Transverse colon (tissue), 3 donors: ENCODE measurements around the gene MEIKIN.

ENCODE experiments used
- EP300 ChIP-seq: sonication (generic); formaldehyde crosslinking; IDR thresholded peaks from one replicate; pipeline ENCODE4 v1.6.1; 2017; ENCODE audit warnings: antibody characterized with exemption, low read depth
- POLR2A ChIP-seq: fragments of 450-650 bp; IDR thresholded peaks from one replicate; pipeline ENCODE4 v1.6.1; 2016; ENCODE audit warnings: antibody characterized with exemption, mild to moderate bottlenecking, moderate library complexity
- TF ChIP-seq, protein P1 (sequence below), 5 experiments: fragments of 200-600 bp in 3 of 5; fragments of 450-650 bp in 2 of 5; sonication (generic) in 3 of 5; IDR thresholded peaks; 1 replicate in 2 of 5; 2 replicates in 3 of 5; pipeline ENCODE4 v1.5.1; 2016 to 2017; ENCODE audit warnings: antibody characterized with exemption in 5 of 5, inconsistent platforms in 3 of 5, mild to moderate bottlenecking in 2 of 5, moderate library complexity in 1 of 5

DNA sequence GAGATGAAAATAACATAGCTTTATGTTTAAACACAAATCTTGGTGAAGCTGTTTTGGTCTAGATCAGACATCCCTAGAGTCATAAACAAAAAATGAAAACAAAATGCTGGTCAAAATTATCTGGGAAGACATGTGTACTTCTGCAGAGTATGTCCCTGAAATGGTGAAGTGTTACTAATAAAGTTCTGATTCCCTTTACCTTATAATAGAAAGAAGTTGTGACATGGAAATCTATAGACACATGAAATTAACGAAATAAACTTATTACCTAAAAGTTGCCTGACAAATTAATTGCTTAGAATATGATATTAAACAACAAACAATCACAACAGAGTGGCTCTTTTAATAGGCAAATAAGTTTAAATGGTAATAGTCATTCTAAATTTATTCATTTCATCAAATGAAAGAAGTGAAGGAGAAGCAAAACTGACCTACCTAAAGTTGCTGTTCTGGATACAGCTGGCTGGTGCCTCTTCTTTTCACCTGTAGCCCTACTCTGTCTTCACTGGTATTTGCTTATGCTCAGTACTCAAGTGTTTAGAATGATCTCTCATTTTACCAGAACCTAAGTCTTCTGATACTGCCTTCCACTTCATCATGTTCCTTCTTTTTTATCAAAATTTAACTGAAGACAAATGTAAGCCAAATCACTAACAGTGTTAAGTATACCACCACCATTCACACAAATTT lies 187.5 kb downstream of the MEIKIN start:
- TF ChIP-seq, protein P1, sequence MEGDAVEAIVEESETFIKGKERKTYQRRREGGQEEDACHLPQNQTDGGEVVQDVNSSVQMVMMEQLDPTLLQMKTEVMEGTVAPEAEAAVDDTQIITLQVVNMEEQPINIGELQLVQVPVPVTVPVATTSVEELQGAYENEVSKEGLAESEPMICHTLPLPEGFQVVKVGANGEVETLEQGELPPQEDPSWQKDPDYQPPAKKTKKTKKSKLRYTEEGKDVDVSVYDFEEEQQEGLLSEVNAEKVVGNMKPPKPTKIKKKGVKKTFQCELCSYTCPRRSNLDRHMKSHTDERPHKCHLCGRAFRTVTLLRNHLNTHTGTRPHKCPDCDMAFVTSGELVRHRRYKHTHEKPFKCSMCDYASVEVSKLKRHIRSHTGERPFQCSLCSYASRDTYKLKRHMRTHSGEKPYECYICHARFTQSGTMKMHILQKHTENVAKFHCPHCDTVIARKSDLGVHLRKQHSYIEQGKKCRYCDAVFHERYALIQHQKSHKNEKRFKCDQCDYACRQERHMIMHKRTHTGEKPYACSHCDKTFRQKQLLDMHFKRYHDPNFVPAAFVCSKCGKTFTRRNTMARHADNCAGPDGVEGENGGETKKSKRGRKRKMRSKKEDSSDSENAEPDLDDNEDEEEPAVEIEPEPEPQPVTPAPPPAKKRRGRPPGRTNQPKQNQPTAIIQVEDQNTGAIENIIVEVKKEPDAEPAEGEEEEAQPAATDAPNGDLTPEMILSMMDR (IDR thresholded peaks at IDR 0.05): no peak
- TF ChIP-seq POLR2A: no peak
- TF ChIP-seq EP300: no peak
